Activated T-cell treated with anti-CD3 and anti-CD28 coated beads for 24 hours (primary cell): ENCODE measurements around the gene BEND2.
"Not testable (repeated sequence)": the region's sequence is repeated elsewhere in the genome, so short reads cannot be mapped to it uniquely, and the experiment has no call there.

ENCODE experiments used
- DNase-seq: peaks from one replicate; pipeline ENCODE4 v3.0.0-alpha.2; 2020; ENCODE audit warnings: low read depth

BEND2 gene

DNA sequence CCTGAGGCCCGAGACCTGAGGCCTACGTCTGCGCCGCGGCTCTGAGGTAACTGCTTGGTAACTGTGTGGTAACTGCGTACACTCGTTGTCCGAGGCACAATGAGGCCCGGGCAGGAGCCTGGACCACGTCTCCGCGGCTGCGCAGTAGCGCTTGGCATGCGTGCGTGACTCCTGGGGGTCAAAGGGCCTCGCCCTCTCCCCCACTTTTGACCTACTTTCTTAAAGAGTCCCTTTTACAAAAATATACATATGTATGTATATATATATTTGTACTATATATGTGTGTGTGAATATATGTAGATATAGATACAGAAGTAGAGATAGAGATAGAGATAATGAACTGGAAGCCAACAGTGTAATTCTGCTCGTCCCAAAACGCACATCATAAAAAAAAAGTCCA is at the start of gene BEND2:
TSS of gene BEND2 (minus strand) at position 101 of the 400 bp plus-strand sequence. CDS start 136 bp downstream, outside the sequence.
- no peak for DNase-seq

DNA sequence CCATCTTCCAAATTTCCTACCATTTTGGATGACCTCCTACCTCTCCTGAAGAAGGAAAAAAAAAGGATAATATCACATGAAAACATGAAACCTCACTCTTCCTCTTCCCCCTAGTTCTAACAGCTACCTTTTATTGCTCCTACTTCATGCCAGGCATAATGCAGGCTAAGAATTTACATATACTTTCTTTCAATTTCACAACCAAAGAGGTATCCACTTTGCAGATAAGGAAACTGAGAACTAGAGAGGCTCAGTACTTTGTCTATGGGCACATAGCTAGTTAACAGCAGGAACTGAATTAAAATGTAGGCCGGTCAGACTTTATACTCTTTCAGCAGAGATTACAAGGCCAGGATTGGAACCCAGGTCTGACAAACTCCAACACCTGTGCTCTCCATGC is 34.4 kb upstream of the BEND2 start:
- DNase-seq = no peak

DNA sequence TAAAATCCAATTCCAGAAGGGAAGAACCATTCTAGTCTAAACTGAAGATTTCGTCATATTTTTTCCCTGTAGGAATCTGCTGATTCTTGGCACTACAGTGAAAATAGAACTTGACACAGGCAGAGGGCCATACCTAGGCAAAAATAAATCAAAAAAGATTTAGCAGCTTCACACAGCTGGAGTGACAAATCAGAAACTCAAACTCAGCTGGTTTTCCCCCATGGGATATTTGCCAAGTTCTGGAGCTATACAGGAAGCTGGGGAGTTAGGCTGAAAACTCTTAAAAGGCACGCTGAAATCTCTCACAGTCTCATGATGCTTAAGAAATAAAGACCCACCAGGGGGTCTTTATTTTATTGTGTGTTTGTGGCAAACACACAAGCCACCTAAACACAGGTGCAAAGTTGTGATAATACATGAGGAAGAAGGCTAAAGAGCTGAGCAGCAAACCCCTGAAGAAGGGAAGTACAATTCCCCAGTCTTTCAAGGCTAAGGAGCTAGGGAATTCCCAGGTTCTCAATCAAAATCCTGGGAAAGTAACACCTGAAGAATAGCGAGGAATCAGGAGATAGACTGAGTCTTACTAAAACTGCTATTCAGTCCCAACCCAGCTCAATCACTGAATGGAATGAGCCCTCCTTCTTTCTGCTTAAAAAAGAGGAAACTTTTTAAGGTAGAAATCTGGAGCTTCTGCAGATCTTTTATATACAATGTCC is 32.1 kb upstream of the BEND2 start:
- DNase-seq = no peak

DNA sequence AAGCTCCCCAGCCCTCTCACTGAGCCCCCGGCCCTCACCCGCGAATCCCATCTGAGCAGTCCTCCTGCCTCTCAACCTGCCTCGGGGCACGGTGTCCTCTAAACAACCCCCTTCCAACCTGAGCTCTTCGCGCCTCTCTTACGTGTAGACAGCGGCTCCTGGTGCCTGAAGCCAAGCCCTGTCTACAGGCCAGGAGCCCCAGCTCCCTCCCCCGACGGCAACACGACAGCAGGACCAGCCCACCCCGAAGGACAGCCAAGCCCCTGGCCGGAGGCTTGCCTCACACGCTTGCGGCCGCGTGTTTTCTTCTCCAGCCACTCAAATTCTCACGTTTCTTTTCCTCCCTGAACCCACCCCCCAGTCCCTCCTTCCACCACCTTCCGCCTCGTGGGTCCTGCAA is 9.0 kb upstream of the BEND2 start:
- DNase-seq = not testable (repeated sequence)

DNA sequence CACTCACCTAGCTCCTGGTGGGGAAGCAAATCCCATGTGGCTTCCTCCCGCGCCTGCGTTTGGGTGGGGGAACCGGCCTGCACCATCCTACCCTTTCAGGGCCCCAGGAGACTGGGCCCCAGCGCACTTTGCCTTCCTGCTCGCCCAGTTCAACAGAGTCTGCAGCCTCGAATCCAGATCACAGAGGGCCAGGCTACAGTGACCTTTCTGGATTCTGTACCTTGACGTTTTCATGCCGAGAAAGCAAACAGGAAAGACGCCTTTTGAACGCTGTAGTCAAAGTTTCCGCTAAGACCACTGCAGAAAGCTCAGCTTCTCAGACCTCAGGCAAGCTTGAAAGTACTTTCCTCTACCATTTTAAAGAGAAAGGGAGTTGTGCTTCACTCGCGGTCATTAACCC is 7.4 kb upstream of the BEND2 start:
- no peak for DNase-seq

DNA sequence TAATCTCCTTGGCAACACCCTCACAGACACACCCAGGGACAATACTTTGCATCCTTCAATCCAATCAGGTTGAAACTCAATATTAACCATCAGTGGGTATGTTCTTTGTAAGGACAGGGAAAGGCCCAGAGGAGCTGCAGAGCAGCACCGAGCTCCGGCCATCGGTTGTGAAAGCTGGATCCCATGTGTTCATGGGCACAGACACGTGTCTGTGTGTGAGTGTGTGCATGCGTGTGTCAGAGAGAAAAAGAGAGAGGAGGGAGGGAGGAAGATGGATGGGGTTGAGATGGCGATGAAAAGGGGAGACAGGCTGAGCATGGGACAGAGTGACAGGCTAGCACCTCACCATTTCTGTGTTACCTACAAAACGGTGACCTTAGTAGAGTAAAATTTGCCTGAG is 6.8 kb upstream of the BEND2 start:
- no peak for DNase-seq

DNA sequence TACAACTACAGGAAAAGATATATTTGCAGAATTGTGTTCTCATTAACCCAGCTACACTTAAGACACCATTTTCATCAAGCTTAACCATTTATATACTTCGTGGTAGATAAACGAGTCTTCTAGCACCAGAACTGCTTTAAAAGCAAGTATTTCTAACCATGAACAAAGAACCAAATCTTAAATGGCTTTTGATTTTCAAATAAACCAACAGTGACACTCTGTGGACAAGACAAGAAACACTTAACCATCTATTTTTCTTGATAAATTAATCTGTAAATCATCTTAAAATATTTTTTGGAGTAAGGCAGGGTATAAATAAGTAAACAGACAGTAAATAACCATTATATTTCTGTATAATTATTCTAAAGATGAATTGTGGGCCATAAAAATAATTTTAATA is 10.2 kb downstream of the BEND2 start:
- DNase-seq = no peak

DNA sequence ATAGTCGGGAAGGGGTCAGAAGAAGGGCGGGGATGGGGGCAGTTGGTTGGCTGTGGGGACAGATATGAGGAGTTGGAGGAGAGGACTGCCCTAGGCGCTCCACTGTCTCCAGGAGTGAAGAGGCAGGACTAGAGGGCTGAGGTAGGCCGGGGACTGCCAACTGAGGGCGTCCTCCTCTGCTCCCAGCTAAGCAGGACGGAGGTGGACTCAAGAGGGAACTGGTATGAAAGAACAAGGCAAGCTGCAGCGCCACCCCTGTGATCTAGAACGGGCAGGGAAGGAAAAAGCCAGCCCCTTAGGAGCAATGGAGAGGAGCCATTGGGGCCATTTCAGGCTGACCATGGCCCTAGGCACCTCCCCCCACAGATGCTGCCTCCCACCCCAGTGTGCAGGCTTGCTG is 14.0 kb downstream of the BEND2 start:
- DNase-seq = no peak

DNA sequence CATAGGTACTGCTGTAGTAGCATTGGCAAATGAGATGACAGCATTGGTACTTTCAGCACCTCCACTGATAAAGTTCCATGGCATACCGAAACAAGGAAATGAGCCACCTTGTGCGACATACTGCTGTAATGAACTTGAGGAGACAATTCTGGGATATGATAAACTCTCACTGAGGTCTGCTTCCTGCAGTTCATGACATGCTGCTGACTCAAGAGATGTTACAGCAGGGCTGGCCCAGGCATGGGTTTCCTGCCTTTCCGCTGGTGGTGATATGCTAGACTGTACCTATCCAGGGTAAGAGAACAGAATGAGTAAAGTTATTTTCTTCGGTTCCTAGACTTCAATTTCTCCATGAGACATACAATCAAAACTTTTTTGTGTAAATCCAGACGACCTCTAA is 17.1 kb downstream of the BEND2 start:
- no peak for DNase-seq

DNA sequence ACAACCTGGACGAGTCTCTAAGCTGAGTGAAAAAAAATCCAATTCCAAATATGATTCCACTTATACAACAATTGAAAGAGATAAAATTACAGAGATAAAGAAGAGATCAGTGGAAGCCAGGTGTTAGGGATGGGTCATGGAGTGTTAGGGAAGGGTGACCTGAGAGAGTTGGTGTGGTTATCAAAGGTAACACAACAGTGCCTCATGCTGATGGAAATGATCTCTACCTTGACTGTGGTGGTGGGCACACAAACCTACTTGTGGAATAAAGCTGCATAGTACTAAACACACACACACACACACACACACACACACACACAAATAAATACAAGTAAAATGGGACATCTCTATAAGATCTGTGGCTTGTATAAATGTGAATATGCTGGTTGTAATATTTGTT is 26.0 kb downstream of the BEND2 start:
- DNase-seq = no peak

DNA sequence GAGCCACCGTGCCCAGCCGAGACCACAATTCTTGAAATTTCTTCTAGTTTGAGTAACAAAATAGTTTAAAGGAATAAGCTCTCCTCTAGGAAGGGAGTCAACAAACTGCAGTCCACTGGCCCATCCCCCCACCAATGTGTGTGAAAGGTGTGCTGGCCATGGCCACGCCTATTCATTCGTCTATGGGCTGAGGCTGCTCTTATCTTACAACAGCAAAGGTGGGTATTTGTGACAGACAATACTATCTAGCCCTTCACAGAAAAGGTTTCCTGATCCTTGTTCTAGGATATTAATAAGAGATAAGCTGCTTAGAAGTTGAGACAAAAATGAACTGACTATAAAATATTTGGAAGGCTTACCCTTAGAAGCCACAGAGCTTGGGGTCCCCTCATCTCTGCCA is 41.2 kb downstream of the BEND2 start:
- DNase-seq = no peak

DNA sequence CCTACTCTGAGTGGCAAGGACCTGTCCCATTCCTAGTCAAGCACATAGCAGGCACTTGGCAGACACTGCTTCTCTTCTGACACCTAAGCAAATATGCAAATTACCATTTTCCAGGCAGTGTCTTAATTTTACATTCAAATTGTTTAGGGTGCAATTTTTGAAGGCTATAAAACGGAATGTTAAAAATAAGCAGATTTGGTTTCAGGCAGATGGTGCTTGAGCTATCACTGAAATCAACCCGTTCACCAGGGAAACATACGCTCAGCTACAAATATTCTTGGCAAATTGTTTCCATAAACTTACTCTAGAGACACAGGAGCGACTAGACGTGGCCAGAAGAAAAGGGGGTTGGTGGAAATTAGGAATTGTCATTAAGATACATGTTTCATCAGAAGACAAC is 45.7 kb downstream of the BEND2 start:
- DNase-seq = no peak

DNA sequence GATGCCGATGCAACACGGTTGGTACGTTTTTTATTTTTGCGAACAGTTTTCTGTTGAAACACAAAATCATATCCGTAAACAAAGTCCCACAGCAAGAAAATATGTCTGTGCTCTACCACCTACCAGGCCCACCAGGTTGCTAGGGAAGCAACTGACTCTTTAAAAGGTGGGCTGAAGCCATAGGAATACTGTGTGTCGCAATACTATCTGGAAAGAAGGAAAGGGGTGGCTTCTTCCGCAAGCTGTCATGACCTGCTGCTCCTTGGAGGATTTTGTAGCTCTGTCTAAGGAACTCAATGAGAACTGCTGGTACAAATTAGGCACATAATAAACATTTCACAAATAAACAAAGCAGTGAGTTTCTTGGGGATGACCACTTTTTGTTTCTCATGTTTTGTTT is 46.5 kb downstream of the BEND2 start:
- no peak for DNase-seq

DNA sequence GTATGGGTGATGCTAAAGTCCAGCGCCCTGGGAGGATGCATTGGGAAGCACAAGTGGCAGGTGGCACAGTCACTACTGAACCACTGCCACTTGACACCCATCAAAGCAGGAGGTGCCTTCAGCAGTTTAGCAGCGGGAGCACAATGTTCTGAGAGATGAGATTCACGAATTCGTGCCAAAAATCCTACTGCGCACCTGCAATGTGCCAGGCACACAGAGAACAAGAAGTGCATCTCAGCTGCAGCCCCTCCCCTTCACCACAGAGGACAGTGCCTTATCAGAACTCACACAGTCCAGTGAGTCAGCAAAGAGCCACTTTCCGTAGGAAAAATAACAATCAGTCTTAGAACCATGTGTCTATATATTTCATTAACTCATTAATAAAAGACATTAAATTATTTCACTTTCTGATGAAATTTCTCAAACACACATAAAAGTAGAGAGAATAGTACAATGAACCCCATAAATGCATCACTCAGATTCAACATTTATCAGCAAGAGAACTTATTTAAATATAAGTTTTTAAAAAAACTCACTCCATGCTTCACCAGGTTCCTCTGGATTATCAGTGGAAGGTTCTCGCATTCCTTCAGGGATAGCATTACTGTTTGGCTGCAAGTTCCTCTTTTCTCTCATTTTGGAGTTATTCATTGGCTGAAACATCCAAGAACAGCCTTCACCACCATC is 47.0 kb downstream of the BEND2 start:
- DNase-seq = no peak

DNA sequence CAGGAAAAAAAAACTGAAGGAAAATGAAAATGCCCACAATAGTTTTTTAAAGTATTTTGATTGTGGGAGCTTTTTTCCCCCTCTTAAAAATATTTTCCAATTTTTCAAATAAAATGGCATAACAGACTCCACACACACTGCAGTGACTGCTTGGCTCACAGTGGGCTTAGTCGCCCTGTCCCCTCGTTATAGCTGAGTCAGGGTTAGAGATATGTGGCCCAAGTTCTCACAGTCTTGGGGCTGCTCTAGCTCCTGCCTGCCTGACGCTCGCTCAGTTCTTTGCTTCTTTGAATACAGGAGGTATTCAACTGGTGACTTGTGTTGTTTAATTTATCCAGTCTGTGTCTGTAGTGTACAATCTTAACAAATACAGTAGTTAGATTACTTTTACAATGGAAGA is 47.7 kb downstream of the BEND2 start:
- DNase-seq = no peak

DNA sequence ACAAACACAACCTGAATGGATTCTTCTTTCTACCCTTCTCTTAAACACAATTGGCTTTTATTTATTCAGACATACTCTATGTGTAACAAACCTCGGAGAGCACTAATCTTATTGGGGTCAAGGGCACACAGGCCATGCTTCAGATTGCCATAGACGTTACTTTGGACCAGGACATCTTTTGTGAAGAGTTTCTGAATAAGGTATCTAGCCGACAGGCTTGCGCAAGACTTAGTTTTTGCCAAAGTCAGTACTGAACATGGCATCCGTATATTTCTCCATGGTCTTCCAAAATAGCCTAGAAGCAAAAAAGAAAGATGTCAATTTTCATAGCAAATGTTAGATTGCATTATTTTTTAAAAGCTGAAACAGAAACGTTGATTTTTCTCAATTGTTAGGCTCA is 49.8 kb downstream of the BEND2 start:
- DNase-seq = no peak

DNA sequence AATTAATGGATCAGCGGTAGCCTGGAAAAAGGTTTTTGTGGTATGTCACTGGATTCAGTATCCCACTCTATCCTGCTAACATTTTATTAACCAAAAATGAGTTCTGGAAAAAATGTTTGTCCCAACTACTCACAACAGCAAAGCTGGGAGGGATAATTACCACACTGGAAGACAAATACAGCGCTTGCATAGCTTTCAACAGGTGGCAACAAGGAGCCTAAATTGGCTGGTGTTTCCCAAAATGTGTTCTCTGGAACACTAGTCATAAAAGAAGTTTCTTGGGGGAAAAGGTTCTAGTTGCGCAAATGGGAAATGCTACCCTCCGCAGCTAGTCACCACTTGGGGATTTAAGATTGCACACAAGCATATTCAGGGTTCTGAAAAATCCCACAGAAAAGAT is 54.6 kb downstream of the BEND2 start:
- no peak for DNase-seq

DNA sequence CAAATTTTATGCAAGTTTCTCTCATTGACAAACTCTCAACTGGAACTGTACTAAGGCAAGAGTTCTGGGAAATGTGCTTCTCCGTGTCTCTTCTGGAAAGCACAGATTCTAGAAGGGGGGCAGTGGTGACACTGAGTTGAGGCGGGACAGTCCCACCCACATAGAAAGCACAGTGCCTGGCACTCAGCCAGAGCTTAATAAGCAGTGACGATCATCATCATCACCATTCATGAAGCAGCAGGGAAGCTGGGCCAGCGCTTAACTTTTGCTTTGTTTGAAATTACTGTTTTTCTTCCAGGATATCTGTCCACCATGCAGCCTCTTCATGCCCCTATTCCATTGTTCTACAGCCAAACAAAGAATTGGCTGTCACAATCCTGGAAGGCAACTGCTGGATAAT is 60.3 kb downstream of the BEND2 start:
- DNase-seq = no peak

DNA sequence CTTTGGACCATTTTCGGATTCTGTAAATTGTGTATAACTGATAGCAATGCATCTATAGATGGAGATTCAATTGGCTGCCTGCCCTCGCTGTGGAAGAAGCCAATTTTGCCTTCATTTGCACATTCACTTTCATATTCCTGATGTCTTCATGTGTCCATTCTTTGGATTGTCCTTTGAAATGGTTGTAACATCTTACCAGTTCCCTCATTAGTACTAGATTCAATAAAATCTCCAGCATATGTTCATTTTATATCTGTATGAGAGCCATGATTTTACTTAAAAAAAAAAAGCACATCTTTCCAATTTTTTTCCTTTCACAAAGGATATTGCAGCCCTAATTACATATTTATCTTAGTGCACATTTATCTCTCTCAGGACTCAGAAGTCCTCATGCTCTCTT is 61.7 kb downstream of the BEND2 start:
- no peak for DNase-seq

DNA sequence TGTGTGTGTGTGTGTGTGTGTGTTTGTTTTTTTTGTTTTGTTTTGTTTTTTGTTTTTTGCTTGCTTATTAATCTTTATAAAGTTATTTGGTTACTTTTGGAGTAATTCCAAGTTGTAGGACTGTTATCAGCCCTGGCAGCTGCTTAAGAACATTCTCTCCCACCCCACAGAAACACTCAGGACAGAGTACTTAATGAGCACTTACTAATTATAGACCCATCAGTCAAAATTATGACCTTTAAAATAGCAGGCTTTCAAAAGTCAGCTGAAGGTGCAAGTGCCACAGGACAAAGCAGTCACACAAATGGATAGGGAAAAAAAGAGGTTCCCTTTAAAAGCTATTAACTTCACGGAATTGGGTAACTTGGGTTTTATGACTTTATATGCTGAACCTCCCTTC is 69.0 kb downstream of the BEND2 start:
- DNase-seq = no peak

DNA sequence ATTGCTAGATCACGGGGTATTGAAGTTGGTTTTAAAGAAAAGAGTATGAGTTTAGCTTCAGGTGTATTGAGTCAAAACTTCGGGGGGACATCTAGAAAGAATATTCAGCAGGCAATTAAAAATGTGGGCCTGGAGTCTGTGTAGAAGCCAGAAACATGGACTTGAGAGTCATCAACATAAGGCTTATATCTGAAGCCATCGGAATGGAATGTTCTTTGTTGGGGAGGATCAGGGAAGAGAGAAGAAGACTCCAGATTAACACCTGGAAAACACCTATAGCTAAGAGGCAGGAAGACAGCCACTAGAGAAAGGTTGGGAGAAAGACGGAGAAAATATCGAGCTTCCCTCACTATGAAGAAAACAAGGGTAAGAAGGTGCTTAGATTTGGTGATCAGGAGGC is 69.5 kb downstream of the BEND2 start:
- no peak for DNase-seq

DNA sequence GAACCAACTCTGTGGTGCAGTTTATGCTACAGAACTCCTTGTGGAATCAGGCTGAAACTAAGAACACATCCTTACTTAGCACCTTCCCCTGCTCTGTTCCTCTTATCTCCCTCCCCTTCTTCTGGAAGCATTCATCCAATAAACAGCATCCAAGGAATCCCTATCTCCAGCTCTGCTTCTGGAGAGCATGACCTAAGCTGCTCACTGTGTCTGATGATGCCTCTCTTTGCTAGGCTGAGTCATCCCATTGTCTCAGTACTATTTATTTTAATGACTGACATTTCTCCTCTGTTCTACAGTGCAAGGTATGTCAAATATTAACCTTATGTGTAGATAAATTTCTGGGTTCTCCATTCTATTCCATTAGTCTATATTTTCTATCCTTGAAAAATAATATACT is 71.2 kb downstream of the BEND2 start:
- DNase-seq = no peak

DNA sequence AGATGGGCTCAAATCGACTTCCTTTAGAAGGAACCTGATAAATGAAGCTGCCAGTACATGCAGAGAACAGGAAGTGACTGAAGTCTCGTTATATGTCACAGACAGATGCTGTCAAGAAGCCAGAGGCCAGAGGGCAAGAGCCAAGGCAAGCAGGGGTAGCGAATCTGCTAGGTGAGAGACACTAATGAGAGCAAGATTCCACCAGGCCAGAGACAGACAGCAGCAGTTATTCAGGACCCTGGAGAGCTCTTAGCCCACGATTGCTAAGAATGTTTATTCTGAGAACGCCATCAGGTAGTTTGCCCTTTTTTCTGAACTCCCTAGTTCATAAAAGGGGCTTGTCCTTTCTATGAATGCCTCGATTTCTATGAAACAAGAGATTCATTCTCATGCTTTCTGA is 73.7 kb downstream of the BEND2 start:
- DNase-seq = no peak

DNA sequence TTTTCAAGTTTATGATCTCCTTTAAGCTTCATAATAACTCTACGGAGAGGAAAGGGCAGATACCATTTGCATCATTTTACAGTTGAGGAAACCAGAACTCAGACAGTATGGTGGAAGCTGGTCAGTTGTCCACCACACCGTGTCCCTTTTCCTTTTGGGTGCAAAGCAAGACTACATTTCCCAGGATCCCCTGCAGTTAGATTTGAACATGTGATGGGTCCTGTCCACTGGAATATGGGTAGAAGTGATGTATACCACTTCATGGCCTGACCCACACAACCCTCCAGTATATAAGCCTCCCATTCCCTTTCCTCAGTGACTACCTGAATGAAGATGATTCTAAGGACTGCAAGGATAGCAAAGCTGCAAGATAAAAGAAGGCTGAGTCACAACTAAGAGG is 74.7 kb downstream of the BEND2 start:
- DNase-seq = no peak
